Activated CD8-positive, alpha-beta T cell treated with anti-CD3 and anti-CD28 coated beads, Interleukin-2, amount 10 ng/mL, durations not matched to agents 7 days and 5 days (primary cell): Measurements from ENCODE around the gene SLC35A1. TPM values are rescaled to one million over a fixed set of nuclear protein-coding genes. Genes with fewer than 3 reads are reported as not detected.

Experiments
- ATAC-seq: fragments of 150-1000 bp; cut with Tn5 transposase; one replicate; pipeline ENCODE4 v1.10.0; 2021; ENCODE audit warnings: moderate library complexity
- CTCF ChIA-PET: fragments of 350-600 bp; sonication (Branson Sonifier 250); formaldehyde crosslinking; loops from one replicate; lab custom pipeline; 2021; ENCODE audit warnings: antibody characterized with exemption; lab: Charles Lee
- POLR2A ChIA-PET: fragments of 350-600 bp; sonication (Branson Sonifier 250); formaldehyde crosslinking; loops from one replicate; lab custom pipeline; 2021; ENCODE audit warnings: antibody characterized with exemption; lab: Charles Lee
- DNase-seq: peaks from one replicate; pipeline ENCODE4 v3.0.0-alpha.2; 2020
- H3K27ac Mint-ChIP-seq: one replicate; pipeline ENCODE4 v1.8.0; 2021; ENCODE audit warnings: mild to moderate bottlenecking, mixed read lengths
- H3K27me3 Mint-ChIP-seq: one replicate; pipeline ENCODE4 v1.8.0; 2021; ENCODE audit warnings: low read depth, mixed read lengths
- H3K36me3 Mint-ChIP-seq: one replicate; pipeline ENCODE4 v1.8.0; 2021; ENCODE audit warnings: low read depth, mixed read lengths
- H3K4me1 Mint-ChIP-seq: one replicate; pipeline ENCODE4 v1.8.0; 2021; ENCODE audit warnings: low read depth, mixed read lengths
- H3K4me3 Mint-ChIP-seq: one replicate; pipeline ENCODE4 v1.8.0; 2021; ENCODE audit warnings: mild to moderate bottlenecking, mixed read lengths
- H3K9me3 Mint-ChIP-seq: one replicate; pipeline ENCODE4 v1.8.0; 2022; ENCODE audit warnings: mixed read lengths; ENCODE audit not compliant: insufficient read depth
- total RNA-seq, 2 experiments: library from RNA; stranded (reverse); gene quantifications; one replicate each; pipeline ENCODE4 v1.2.3, GENCODE V29; 2021

SLC35A1 gene
- total RNA-seq, 2 experiments from 2014 or later = 11.8 to 12.6 TPM

DNA sequence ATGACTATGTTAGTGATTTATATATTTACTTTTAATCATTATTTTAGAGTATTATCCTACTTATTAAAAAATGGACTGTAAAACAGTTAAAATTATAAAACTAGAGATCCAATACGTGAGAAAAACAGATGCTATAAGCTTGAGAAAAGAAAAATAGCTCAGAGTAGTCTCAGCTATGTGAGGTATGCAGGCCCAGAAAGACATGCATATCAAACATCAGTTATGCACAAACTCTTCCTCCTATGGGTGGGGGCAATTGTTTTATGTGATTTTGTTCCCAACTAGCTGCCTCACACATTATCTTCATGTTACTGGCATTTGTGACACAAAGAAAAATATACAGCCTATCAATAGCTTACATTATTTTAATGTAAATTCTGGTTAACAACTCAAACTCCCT, 88.2 kb downstream of the SLC35A1 start:
- H3K9me3 Mint-ChIP-seq = no peaks in the 10 kb centered on the region
- H3K27ac Mint-ChIP-seq = no peak overlapping the region
- H3K36me3 Mint-ChIP-seq = peaks cover 20% of the 10 kb centered on the region
- ChIA-PET POLR2A (interaction anchor here (0.7 kb wide), 1 partner anchor 349 kb away, joined by 3 read pairs; no protein-coding TSS in a partner anchor), CTCF (no interaction called here)
- H3K4me3 Mint-ChIP-seq = no peak overlapping the region
- H3K27me3 Mint-ChIP-seq = no peaks in the 10 kb centered on the region
- DNase-seq = no peak
- no peak for ATAC-seq
- no peaks in the 10 kb centered on the region for H3K4me1 Mint-ChIP-seq

Other genes with a start within 250 kb of the SLC35A1 start
- 1 to 10 TPM; 8.1 to 8.6 TPM for gene SMIM8, start 150.4 kb upstream of the SLC35A1 start, total RNA-seq
- gene GJB7, start 143.7 kb upstream of the SLC35A1 start, total RNA-seq = not detected
- 1 to 10 TPM; 1.5 to 1.9 TPM for gene C6orf163, start 128.2 kb upstream of the SLC35A1 start, total RNA-seq
- not detected for gene CFAP206, start 65.0 kb upstream of the SLC35A1 start, total RNA-seq
- gene RARS2, start 117.0 kb downstream of the SLC35A1 start, total RNA-seq = 10 to 100 TPM; 20.6 to 21.4 TPM
- 10 to 100 TPM; 27.1 TPM for gene ORC3, start 117.2 kb downstream of the SLC35A1 start, total RNA-seq
- gene AKIRIN2, start 229.3 kb downstream of the SLC35A1 start, total RNA-seq = 10 to 100 TPM; 42.1 to 45.2 TPM